HEK293T (cell line): ENCODE results near the gene LRRN3.

Experiments used
- CTCF ChIA-PET: fragments of 350-600 bp; formaldehyde crosslinking; extraction: SDS; loops from one replicate; lab custom pipeline; 2021; ENCODE audit warnings: antibody characterized with exemption, inconsistent platforms; lab: Yijun Ruan, JAX
- POLR2A ChIA-PET: fragments of 350-600 bp; formaldehyde crosslinking; extraction: SDS; loops from one replicate; lab custom pipeline; 2020; ENCODE audit warnings: antibody characterized with exemption, inconsistent platforms; lab: Yijun Ruan, JAX
- DNase-seq: peaks from one replicate; pipeline ENCODE4 v3.0.0; 2012; ENCODE audit warnings: mixed read lengths; ENCODE audit errors: extremely low spot score
- ARNT ChIP-seq: fragments of 450-650 bp; IDR thresholded peaks from 2 replicates; pipeline ENCODE4 v1.6.1; 2017; ENCODE audit warnings: mild to moderate bottlenecking
- BHLHE40 ChIP-seq: fragments of 450-650 bp; IDR thresholded peaks from 2 replicates; pipeline ENCODE4 v1.6.1; 2016; ENCODE audit warnings: mild to moderate bottlenecking, moderate library complexity, borderline replicate concordance
- CTBP1 ChIP-seq: fragments of 450-650 bp; IDR thresholded peaks from 2 replicates; pipeline ENCODE4 v1.6.1; 2016; ENCODE audit warnings: borderline replicate concordance
- ELF4 ChIP-seq: fragments of 450-650 bp; IDR thresholded peaks from 2 replicates; pipeline ENCODE4 v1.6.1; 2017; ENCODE audit warnings: antibody characterized with exemption
- FOXA1 ChIP-seq: fragments of 450-650 bp; IDR thresholded peaks from 2 replicates; pipeline ENCODE4 v1.6.1; 2016; ENCODE audit warnings: mild to moderate bottlenecking
- FOXK2 ChIP-seq: fragments of 450-650 bp; IDR thresholded peaks from 2 replicates; pipeline ENCODE4 v1.6.1; 2016; ENCODE audit warnings: mild to moderate bottlenecking
- FOXM1 ChIP-seq: fragments of 450-650 bp; IDR thresholded peaks from 2 replicates; pipeline ENCODE4 v1.6.1; 2017; ENCODE audit warnings: mild to moderate bottlenecking, borderline replicate concordance
- HDGF ChIP-seq: fragments of 450-650 bp; IDR thresholded peaks from 2 replicates; pipeline ENCODE4 v1.6.1; 2017; ENCODE audit warnings: antibody characterized with exemption, borderline replicate concordance
- L3MBTL2 ChIP-seq: fragments of 450-650 bp; conservative IDR thresholded peaks from 2 replicates; pipeline ENCODE4 v1.6.1; 2016; ENCODE audit warnings: mild to moderate bottlenecking
- LEF1 ChIP-seq: fragments of 450-650 bp; IDR thresholded peaks from 2 replicates; pipeline ENCODE4 v1.6.1; 2017; ENCODE audit warnings: mild to moderate bottlenecking, borderline replicate concordance
- NFRKB ChIP-seq: fragments of 450-650 bp; IDR thresholded peaks from 2 replicates; pipeline ENCODE4 v1.6.1; 2016; ENCODE audit warnings: mild to moderate bottlenecking, moderate library complexity
- SP1 ChIP-seq: fragments of 450-650 bp; IDR thresholded peaks from 2 replicates; pipeline ENCODE4 v1.6.1; 2017
- SUZ12 ChIP-seq: fragments of 450-650 bp; IDR thresholded peaks from 2 replicates; pipeline ENCODE4 v1.6.1; 2016; ENCODE audit warnings: mild to moderate bottlenecking
- TARDBP ChIP-seq: fragments of 450-650 bp; IDR thresholded peaks from 2 replicates; pipeline ENCODE4 v1.6.1; 2016
- ZNF384 ChIP-seq: fragments of 450-650 bp; IDR thresholded peaks from 2 replicates; pipeline ENCODE4 v1.6.1; 2016
- TF ChIP-seq, protein P1 (sequence below): fragments of 450-650 bp; IDR thresholded peaks from 2 replicates; pipeline ENCODE4 v1.6.1; 2016

LRRN3 gene

DNA sequence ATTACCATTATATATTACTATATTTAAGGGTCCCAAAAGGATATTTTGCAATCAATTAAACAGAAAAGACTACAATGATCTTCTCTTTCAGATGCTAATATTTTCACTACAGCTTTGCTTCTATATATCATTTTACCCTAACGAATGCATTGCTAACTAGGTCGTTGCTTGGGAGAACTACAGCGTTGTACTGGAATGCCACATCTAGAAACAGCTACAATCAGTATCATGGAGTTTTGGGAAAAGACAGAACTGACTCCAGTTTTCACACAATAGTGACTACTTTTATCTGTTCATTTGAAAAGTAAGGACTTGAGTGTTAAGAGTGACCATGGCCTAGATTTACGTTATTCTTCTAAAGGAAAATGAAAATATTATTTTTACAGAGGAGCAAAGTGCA, 38.5 kb downstream of the LRRN3 start:
- TF ChIP-seq CTBP1 (no peak), SP1 (no peak), ARNT (no peak), ZNF384 (no peak), BHLHE40 (no peak), LEF1 (no peak), L3MBTL2 (no peak), FOXK2 (no peak), TARDBP (no peak)
- TF ChIP-seq, protein P1, sequence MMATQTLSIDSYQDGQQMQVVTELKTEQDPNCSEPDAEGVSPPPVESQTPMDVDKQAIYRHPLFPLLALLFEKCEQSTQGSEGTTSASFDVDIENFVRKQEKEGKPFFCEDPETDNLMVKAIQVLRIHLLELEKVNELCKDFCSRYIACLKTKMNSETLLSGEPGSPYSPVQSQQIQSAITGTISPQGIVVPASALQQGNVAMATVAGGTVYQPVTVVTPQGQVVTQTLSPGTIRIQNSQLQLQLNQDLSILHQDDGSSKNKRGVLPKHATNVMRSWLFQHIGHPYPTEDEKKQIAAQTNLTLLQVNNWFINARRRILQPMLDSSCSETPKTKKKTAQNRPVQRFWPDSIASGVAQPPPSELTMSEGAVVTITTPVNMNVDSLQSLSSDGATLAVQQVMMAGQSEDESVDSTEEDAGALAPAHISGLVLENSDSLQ: no peak
- POLR2A ChIA-PET: no interaction called here

DNA sequence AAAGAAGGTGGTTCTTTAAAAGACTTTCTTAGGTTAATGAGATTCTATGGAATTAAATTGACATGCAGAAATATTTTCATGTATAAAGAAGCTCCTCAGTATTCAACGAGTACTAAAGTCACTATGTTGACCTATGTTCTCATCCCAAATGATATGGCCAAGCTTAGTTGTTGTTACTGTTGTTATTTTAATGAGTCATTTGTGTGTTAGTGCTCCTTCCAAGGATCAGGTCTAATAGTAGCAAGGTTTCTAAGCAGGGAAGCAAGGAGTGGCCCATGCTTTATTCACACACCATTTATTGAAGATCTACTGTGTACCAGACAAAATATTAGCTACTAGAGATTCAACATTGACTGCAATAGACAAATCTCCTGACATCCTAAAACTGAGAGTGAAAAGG, 41.9 kb downstream of the LRRN3 start:
- ChIA-PET CTCF (interaction anchor here (0.6 kb wide), 1 partner anchor 58 kb away, joined by 10 read pairs; no protein-coding TSS in a partner anchor), POLR2A (no interaction called here)
- TF ChIP-seq HDGF (no peak), FOXM1 (no peak), FOXA1 (no peak), L3MBTL2 (no peak), ZNF384 (no peak), ELF4 (no peak), TARDBP (no peak), BHLHE40 (no peak), SP1 (no peak), NFRKB (no peak), SUZ12 (no peak), FOXK2 (no peak)
- TF ChIP-seq, protein P1: no peak
- DNase-seq: no peak

More for the DNA sequence above, 38.5 kb downstream of the LRRN3 start:
- DNase-seq: no peak
- CTCF ChIA-PET: no interaction called here

DNA sequence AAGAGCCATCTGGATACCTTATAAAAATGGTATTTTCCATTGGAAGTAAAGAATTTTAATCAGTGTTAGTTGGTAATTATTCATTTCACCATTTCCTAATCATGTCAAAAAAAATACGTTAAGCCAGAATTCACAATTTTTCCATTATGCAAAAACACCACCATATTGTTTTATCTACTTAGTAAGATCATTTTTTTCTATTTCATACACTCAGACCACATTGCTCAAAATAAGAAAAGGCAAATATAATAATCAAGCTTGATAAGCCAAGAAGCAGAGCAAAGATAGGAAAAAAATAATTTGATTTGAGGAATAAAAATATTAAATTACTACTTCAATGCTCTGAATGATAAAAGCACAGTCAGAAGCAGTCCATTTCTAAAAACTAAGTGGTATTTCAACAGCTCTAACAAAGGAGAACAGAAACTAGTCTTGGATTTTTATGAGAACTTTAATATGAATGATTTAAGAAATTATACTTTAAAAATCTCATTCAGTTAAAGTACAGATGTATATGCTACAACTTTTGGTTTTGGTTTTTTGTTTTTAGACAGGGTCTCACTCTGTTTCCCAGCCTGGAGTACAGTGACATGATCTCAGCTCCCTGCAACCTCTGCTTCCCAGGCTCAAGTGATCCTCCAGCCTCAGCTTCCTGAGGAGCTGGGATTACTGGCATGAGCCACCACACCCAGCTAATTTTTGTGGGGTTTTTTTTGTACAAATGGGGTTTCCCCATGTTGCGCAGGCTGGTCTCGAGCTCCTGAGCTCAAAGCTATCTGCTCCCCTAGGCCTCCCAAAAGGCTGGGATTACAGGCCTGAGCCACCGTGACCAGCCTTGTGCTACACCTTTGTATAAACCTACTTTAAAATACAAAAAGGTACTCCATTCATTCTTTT, 46.6 kb downstream of the LRRN3 start:
- ChIA-PET CTCF (interaction anchor here (0.6 kb wide), 1 partner anchor 1100 kb away, joined by 3 read pairs; no protein-coding TSS in a partner anchor), POLR2A (no interaction called here)
- no peak for DNase-seq
- no peak for TF ChIP-seq NFRKB
- TF ChIP-seq SUZ12: no peak
- TF ChIP-seq SP1: no peak
- TF ChIP-seq HDGF: no peak
- TF ChIP-seq, protein P1: no peak
- no peak for TF ChIP-seq FOXM1
- no peak for TF ChIP-seq TARDBP
- no peak for TF ChIP-seq ZNF384
- no peak for TF ChIP-seq LEF1
- no peak for TF ChIP-seq FOXA1
- TF ChIP-seq BHLHE40: no peak
- TF ChIP-seq ARNT: no peak
- TF ChIP-seq CTBP1: no peak
- no peak for TF ChIP-seq ELF4
- no peak for TF ChIP-seq L3MBTL2

DNA sequence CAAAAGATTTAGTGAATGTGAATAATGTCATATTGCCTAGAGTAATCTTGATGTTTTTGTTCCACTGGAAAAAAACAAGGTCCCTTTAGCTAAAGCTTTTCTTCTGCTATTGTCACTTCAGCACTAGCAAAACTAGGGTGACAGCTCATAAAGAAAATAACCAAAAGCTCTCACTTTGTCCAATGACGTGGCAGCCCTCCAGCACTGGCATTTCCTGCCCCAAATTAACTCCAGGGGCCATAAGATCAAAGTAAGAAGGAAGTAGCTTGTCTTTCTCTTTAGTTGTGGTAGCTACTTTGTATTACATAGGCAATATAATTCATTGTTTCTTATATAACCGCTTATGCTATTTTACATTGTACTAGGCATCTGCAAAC, 47.3 kb downstream of the LRRN3 start:
- DNase-seq: no peak
- no peak for TF ChIP-seq SP1
- no peak for TF ChIP-seq LEF1
- no peak for TF ChIP-seq FOXM1
- TF ChIP-seq ELF4: no peak
- no peak for TF ChIP-seq HDGF
- no peak for TF ChIP-seq NFRKB
- TF ChIP-seq FOXK2: no peak
- TF ChIP-seq ZNF384: no peak
- TF ChIP-seq, protein P1: no peak
- no peak for TF ChIP-seq TARDBP
- no peak for TF ChIP-seq L3MBTL2
- no peak for TF ChIP-seq SUZ12
- no peak for TF ChIP-seq FOXA1
- TF ChIP-seq BHLHE40: no peak
- CTCF ChIA-PET: interaction anchor here (0.6 kb wide), 1 partner anchor 1099 kb away, joined by 3 read pairs; no protein-coding TSS in a partner anchor
- POLR2A ChIA-PET: no interaction called here

DNA sequence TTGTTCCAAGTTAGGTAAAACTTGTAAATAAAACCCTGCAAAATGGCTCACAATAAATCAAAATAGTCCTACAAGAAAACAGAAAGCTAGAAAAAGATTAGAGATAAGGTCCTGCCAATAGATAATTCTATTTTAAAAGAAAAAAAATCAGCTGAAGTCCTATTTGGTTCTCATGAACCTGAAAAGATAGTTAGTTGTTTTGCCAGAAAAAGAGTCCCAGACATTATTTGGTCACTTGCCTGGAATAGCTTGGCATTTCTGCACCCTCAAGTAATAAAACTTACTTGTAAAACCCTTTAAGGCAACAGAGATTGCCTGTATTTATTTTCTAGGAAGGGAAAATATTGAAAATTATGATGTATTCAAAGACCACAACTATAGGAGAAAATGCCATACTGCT, 47.7 kb downstream of the LRRN3 start:
- POLR2A ChIA-PET: no interaction called here
- no peak for DNase-seq
- TF ChIP-seq ZNF384 (no peak), FOXK2 (no peak), CTBP1 (no peak), ELF4 (no peak), FOXM1 (no peak), SP1 (no peak), HDGF (no peak), ARNT (no peak)
- CTCF ChIA-PET: no interaction called here
